ENCODE results near the gene MET. TPM values are rescaled to one million over a fixed set of nuclear protein-coding genes. Genes with fewer than 3 reads are reported as not detected.

The MET gene
- total RNA-seq, 4 donors from 2014 or later, result 3.8 to 25.0 (median 18.6) TPM

DNA sequence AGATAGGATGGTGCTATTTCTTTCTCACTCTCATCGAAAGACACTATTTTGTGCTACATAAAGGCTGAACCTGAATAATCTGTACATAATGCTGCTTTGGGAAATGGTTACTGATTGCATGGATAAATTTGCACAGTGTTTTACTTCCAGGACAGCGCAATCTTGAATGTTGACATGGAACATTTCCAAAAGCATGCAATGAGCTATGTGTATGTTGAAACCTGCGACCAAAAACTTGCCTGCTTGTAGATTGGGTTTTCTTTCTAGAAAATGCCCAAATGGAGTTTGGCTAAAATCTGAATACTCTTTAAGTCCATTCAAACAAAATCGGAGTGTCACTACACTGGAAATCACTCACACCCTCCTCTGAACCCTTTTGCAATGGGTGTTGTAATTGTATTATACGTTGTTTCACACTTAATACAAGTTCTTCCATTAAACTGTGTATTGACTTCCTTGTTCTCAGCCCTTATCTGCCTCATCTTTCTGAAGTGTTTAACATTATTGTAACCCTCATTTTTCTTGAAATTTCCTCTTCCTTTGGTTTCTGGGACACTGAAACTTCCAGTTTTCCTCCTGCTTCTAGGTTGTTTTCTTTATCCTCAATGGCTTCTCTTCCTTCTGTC lies 116.7 kb downstream of the MET start:
- H3K4me1 ChIP-seq, result peaks cover 0 to 4% (median 0%) of the 10 kb centered on the region in 3 donors
- no peaks in the 10 kb centered on the region for H3K36me3 ChIP-seq
- H3K27ac ChIP-seq, result no peak overlapping the region
- H3K9me3 ChIP-seq, result no peaks in the 10 kb centered on the region
- H3K27me3 ChIP-seq, result no peaks in the 10 kb centered on the region
- WGBS, 2 donors, result 87 to 88% methylated on average over 5 of the region's 5 CpGs
- DNase-seq, result no peak
- TF ChIP-seq CTCF (IDR thresholded peaks at IDR 0.05) (no peak), POLR2A (IDR thresholded peaks at IDR 0.05) (no peak)
- no peak overlapping the region for H3K4me3 ChIP-seq
- intact Hi-C loops (cut with DNase I), result no loop called here

GRCh38 chr7:116790025-116790424 lies 118.0 kb downstream of the MET start:
- no peaks in the 10 kb centered on the region for H3K36me3 ChIP-seq
- H3K27me3 ChIP-seq, result no peaks in the 10 kb centered on the region
- H3K27ac ChIP-seq, result no peak overlapping the region
- 92 to 93% methylated on average over 3 of the region's 3 CpGs for WGBS, 2 donors
- intact Hi-C loops (cut with DNase I), result no loop called here
- no peak overlapping the region for H3K4me3 ChIP-seq
- TF ChIP-seq POLR2A (IDR thresholded peaks at IDR 0.05) (no peak), CTCF (IDR thresholded peaks at IDR 0.05) (no peak)
- H3K4me1 ChIP-seq, result peaks cover 0 to 4% (median 0%) of the 10 kb centered on the region in 3 donors
- no peak for DNase-seq
- no peaks in the 10 kb centered on the region for H3K9me3 ChIP-seq

GRCh38 chr7:116792813-116793212 lies 120.8 kb downstream of the MET start:
- H3K36me3 ChIP-seq, result peaks cover 0 to 5% (median 0%) of the 10 kb centered on the region in 3 donors
- H3K4me3 ChIP-seq, result no peak overlapping the region
- WGBS, 2 donors, result 80 to 86% methylated on average over 4 of the region's 4 CpGs
- H3K4me1 ChIP-seq, result peaks cover 0 to 8% (median under 1%) of the 10 kb centered on the region in 3 donors
- no peaks in the 10 kb centered on the region for H3K27me3 ChIP-seq
- no peak for DNase-seq
- intact Hi-C loops (cut with DNase I), result no loop called here
- peak overlapping the region in 3 of 4 donors; percentile 31 to 49 (median 48) for H3K27ac ChIP-seq
- TF ChIP-seq POLR2A (IDR thresholded peaks at IDR 0.05) (no peak), CTCF (IDR thresholded peaks at IDR 0.05) (no peak)
- no peaks in the 10 kb centered on the region for H3K9me3 ChIP-seq

GRCh38 chr7:116793795-116794340 lies 121.9 kb downstream of the MET start:
- Histone ChIP-seq H3K36me3 (peaks cover 0 to 5% (median 0%) of the 10 kb centered on the region in 3 donors), H3K27me3 (no peaks in the 10 kb centered on the region), H3K9me3 (no peaks in the 10 kb centered on the region), H3K4me1 (peaks cover 0 to 16% (median 7%) of the 10 kb centered on the region in 3 donors), H3K4me3 (no peak overlapping the region), H3K27ac (no peak overlapping the region)
- 93 to 100% methylated on average over 5 of the region's 5 CpGs for WGBS, 2 donors
- no peak for DNase-seq
- TF ChIP-seq POLR2A (IDR thresholded peaks at IDR 0.05) (no peak), CTCF (IDR thresholded peaks at IDR 0.05) (no peak)
- intact Hi-C loops (cut with DNase I), result no loop called here

DNA sequence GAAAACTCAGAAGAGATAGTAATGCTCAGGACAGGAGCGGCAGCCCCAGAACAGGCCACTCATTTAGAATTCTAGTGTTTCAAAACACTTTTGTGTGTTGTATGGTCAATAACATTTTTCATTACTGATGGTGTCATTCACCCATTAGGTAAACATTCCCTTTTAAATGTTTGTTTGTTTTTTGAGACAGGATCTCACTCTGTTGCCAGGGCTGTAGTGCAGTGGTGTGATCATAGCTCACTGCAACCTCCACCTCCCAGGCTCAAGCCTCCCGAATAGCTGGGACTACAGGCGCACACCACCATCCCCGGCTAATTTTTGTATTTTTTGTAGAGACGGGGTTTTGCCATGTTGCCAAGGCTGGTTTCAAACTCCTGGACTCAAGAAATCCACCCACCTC lies 124.5 kb downstream of the MET start:
- H3K27me3 ChIP-seq, result no peaks in the 10 kb centered on the region
- TF ChIP-seq CTCF (IDR thresholded peaks at IDR 0.05) (no peak), POLR2A (IDR thresholded peaks at IDR 0.05) (no peak)
- DNase-seq, result no peak
- intact Hi-C loops (cut with DNase I), result no loop called here
- WGBS, 2 donors, result 86 to 94% methylated on average over 5 of the region's 5 CpGs
- no peak overlapping the region for H3K27ac ChIP-seq
- peaks cover 0 to 32% (median 7%) of the 10 kb centered on the region in 3 donors for H3K4me1 ChIP-seq
- no peaks in the 10 kb centered on the region for H3K9me3 ChIP-seq
- no peak overlapping the region for H3K4me3 ChIP-seq
- peaks cover 0 to 5% (median 0%) of the 10 kb centered on the region in 3 donors for H3K36me3 ChIP-seq
